Muscle layer of duodenum (tissue), 2 donors: ENCODE measurements around the gene SCML2.

Experiments used
- H3K27ac ChIP-seq: one replicate; pipeline ENCODE4 v1.7.0; 2013; ENCODE audit warnings: mild to moderate bottlenecking, low read length
- H3K27me3 ChIP-seq: one replicate; pipeline ENCODE4 v1.7.0; 2013; ENCODE audit warnings: low read depth, mild to moderate bottlenecking, control low read depth, low read length
- H3K36me3 ChIP-seq, 2 donors: one replicate each; pipeline ENCODE4 v1.7.0; 2013; ENCODE audit warnings: low read length in 2 of 2, control low read depth in 1 of 2, mild to moderate bottlenecking in 1 of 2; ENCODE audit not compliant: insufficient read depth in 2 of 2, control insufficient read depth in 1 of 2
- H3K4me1 ChIP-seq, 2 donors: one replicate each; pipeline ENCODE4 v1.7.0; 2013; ENCODE audit warnings: low read length in 2 of 2, mild to moderate bottlenecking in 2 of 2, control low read depth in 1 of 2, moderate library complexity in 1 of 2; ENCODE audit not compliant: insufficient read depth in 2 of 2, control insufficient read depth in 1 of 2
- H3K4me3 ChIP-seq, 2 donors: one replicate each; pipeline ENCODE4 v1.7.0; 2013; ENCODE audit warnings: low read length in 2 of 2, low read depth in 1 of 2, mild to moderate bottlenecking in 1 of 2
- H3K9me3 ChIP-seq, 2 donors: one replicate each; pipeline ENCODE4 v1.7.0; 2013; ENCODE audit warnings: low read length in 2 of 2, control low read depth in 1 of 2, mild to moderate bottlenecking in 1 of 2; ENCODE audit not compliant: control insufficient read depth in 1 of 2
- donor health status: healthy.

SCML2 gene

GRCh38 chrX:18351784-18352183 lies 2.7 kb downstream of the SCML2 start:
- Histone ChIP-seq H3K4me3 (no peak overlapping the region), H3K27me3 (no peaks in the 10 kb centered on the region), H3K9me3 (no peaks in the 10 kb centered on the region), H3K27ac (no peak overlapping the region), H3K36me3 (no peaks in the 10 kb centered on the region), H3K4me1 (no peaks in the 10 kb centered on the region)

- no peak overlapping the region for H3K4me3 ChIP-seq
- no peak overlapping the region for H3K27ac ChIP-seq
- H3K27me3 ChIP-seq, result no peaks in the 10 kb centered on the region
- no peaks in the 10 kb centered on the region for H3K36me3 ChIP-seq
- H3K4me1 ChIP-seq, result no peaks in the 10 kb centered on the region
- no peaks in the 10 kb centered on the region for H3K9me3 ChIP-seq
These were observed 6.4 kb downstream of the SCML2 start for GRCh38 chrX:18348047-18348446.

- Histone ChIP-seq H3K4me1 (no peaks in the 10 kb centered on the region), H3K4me3 (no peak overlapping the region), H3K27ac (no peak overlapping the region), H3K36me3 (no peaks in the 10 kb centered on the region), H3K27me3 (no peaks in the 10 kb centered on the region), H3K9me3 (no peaks in the 10 kb centered on the region)
These were observed 45.1 kb downstream of the SCML2 start for GRCh38 chrX:18309401-18309800.

GRCh38 chrX:18297251-18297650 lies 57.2 kb downstream of the SCML2 start:
- H3K27ac ChIP-seq, result no peak overlapping the region
- no peak overlapping the region for H3K4me3 ChIP-seq
- no peaks in the 10 kb centered on the region for H3K27me3 ChIP-seq
- H3K36me3 ChIP-seq, result no peaks in the 10 kb centered on the region
- no peaks in the 10 kb centered on the region for H3K9me3 ChIP-seq
- H3K4me1 ChIP-seq, result no peaks in the 10 kb centered on the region

- Histone ChIP-seq H3K27ac (no peak overlapping the region), H3K36me3 (no peaks in the 10 kb centered on the region), H3K4me3 (no peak overlapping the region), H3K27me3 (no peaks in the 10 kb centered on the region), H3K4me1 (peaks cover 0 to 2% of the 10 kb centered on the region in 2 donors), H3K9me3 (no peaks in the 10 kb centered on the region)
These were observed 59.6 kb downstream of the SCML2 start for GRCh38 chrX:18294893-18295292.

GRCh38 chrX:18291006-18291545 lies 63.4 kb downstream of the SCML2 start:
- Histone ChIP-seq H3K4me1 (peaks cover 0 to 2% of the 10 kb centered on the region in 2 donors), H3K27me3 (no peaks in the 10 kb centered on the region), H3K4me3 (no peak overlapping the region), H3K27ac (no peak overlapping the region), H3K9me3 (no peaks in the 10 kb centered on the region), H3K36me3 (no peaks in the 10 kb centered on the region)

- H3K4me1 ChIP-seq, result peaks cover 0 to 2% of the 10 kb centered on the region in 2 donors
- no peaks in the 10 kb centered on the region for H3K9me3 ChIP-seq
- no peak overlapping the region for H3K27ac ChIP-seq
- H3K4me3 ChIP-seq, result no peak overlapping the region
- H3K27me3 ChIP-seq, result no peaks in the 10 kb centered on the region
- no peaks in the 10 kb centered on the region for H3K36me3 ChIP-seq
These were observed 64.3 kb downstream of the SCML2 start for GRCh38 chrX:18290200-18290599.

GRCh38 chrX:18288716-18289115 lies 65.8 kb downstream of the SCML2 start:
- peaks cover 0 to 2% of the 10 kb centered on the region in 2 donors for H3K4me1 ChIP-seq
- no peaks in the 10 kb centered on the region for H3K27me3 ChIP-seq
- H3K4me3 ChIP-seq, result no peak overlapping the region
- no peak overlapping the region for H3K27ac ChIP-seq
- H3K9me3 ChIP-seq, result no peaks in the 10 kb centered on the region
- H3K36me3 ChIP-seq, result no peaks in the 10 kb centered on the region

- no peaks in the 10 kb centered on the region for H3K36me3 ChIP-seq
- no peak overlapping the region for H3K4me3 ChIP-seq
- H3K9me3 ChIP-seq, result no peaks in the 10 kb centered on the region
- peaks cover 0 to 2% of the 10 kb centered on the region in 2 donors for H3K4me1 ChIP-seq
- no peak overlapping the region for H3K27ac ChIP-seq
- no peaks in the 10 kb centered on the region for H3K27me3 ChIP-seq
These were observed 68.1 kb downstream of the SCML2 start for GRCh38 chrX:18286322-18286831.

GRCh38 chrX:18278449-18278848 lies 76.0 kb downstream of the SCML2 start:
- no peaks in the 10 kb centered on the region for H3K36me3 ChIP-seq
- no peaks in the 10 kb centered on the region for H3K4me1 ChIP-seq
- H3K27me3 ChIP-seq, result no peaks in the 10 kb centered on the region
- H3K27ac ChIP-seq, result no peak overlapping the region
- peaks cover 0 to 5% of the 10 kb centered on the region in 2 donors for H3K9me3 ChIP-seq
- no peak overlapping the region for H3K4me3 ChIP-seq

GRCh38 chrX:18272222-18272621 lies 82.3 kb downstream of the SCML2 start:
- Histone ChIP-seq H3K27ac (no peak overlapping the region), H3K36me3 (no peaks in the 10 kb centered on the region), H3K4me1 (no peaks in the 10 kb centered on the region), H3K9me3 (no peaks in the 10 kb centered on the region), H3K27me3 (no peaks in the 10 kb centered on the region), H3K4me3 (no peak overlapping the region)

- Histone ChIP-seq H3K4me3 (no peak overlapping the region), H3K27ac (no peak overlapping the region), H3K36me3 (no peaks in the 10 kb centered on the region), H3K9me3 (no peaks in the 10 kb centered on the region), H3K27me3 (no peaks in the 10 kb centered on the region), H3K4me1 (no peaks in the 10 kb centered on the region)
These were observed 82.8 kb downstream of the SCML2 start for GRCh38 chrX:18271725-18272124.
